ENCODE data around the gene USP40. TPM values are rescaled to one million over a fixed set of nuclear protein-coding genes. Genes with fewer than 3 reads are reported as not detected.

The USP40 gene
- total RNA-seq, 2 donors from 2014 or later = 11.6 to 12.5 TPM

- no peak for TF ChIP-seq CTCF (IDR thresholded peaks at IDR 0.05)
- no peaks in the 10 kb centered on the region for H3K27me3 ChIP-seq
- H3K36me3 ChIP-seq = peaks cover 30% of the 10 kb centered on the region
- H3K9me3 ChIP-seq = no peaks in the 10 kb centered on the region
- H3K4me3 ChIP-seq = no peak overlapping the region
- H3K27ac ChIP-seq = peak overlapping the region; percentile 7 to 35
- H3K4me1 ChIP-seq = peaks cover 0 to 12% of the 10 kb centered on the region in 2 donors
- DNase-seq (ENCODE audit: low spot score) = peak; percentile 53
Observed at GRCh38 chr2:233474308-233475160, 92.0 kb downstream of the USP40 start.

- H3K27me3 ChIP-seq = no peaks in the 10 kb centered on the region
- TF ChIP-seq CTCF (IDR thresholded peaks at IDR 0.05) = no peak
- no peaks in the 10 kb centered on the region for H3K9me3 ChIP-seq
- peaks cover 36% of the 10 kb centered on the region for H3K36me3 ChIP-seq
- DNase-seq (ENCODE audit: low spot score) = peak; percentile 40
- H3K27ac ChIP-seq = peak overlapping the region in 1 of 2 donors; percentile 7
- H3K4me1 ChIP-seq = peaks cover 0 to 17% of the 10 kb centered on the region in 2 donors
- no peak overlapping the region for H3K4me3 ChIP-seq
Observed at GRCh38 chr2:233473878-233474277, 92.7 kb downstream of the USP40 start.

- Histone ChIP-seq H3K4me3 (no peak overlapping the region), H3K27ac (no peak overlapping the region), H3K36me3 (peaks cover 41% of the 10 kb centered on the region), H3K4me1 (peaks cover 0 to 17% of the 10 kb centered on the region in 2 donors), H3K9me3 (no peaks in the 10 kb centered on the region), H3K27me3 (no peaks in the 10 kb centered on the region)
- peak; percentile 43 for DNase-seq (ENCODE audit: low spot score)
- no peak for TF ChIP-seq CTCF (IDR thresholded peaks at IDR 0.05)
Observed at GRCh38 chr2:233473386-233473791, 93.2 kb downstream of the USP40 start.

GRCh38 chr2:233471291-233472035 lies 95.1 kb downstream of the USP40 start:
- H3K27me3 ChIP-seq = no peaks in the 10 kb centered on the region
- no peak for DNase-seq (ENCODE audit: low spot score)
- H3K4me1 ChIP-seq = peaks cover 0 to 17% of the 10 kb centered on the region in 2 donors
- no peak for TF ChIP-seq CTCF (IDR thresholded peaks at IDR 0.05)
- H3K4me3 ChIP-seq = no peak overlapping the region
- H3K9me3 ChIP-seq = no peaks in the 10 kb centered on the region
- H3K27ac ChIP-seq = peak overlapping the region in 1 of 2 donors; percentile 71
- H3K36me3 ChIP-seq = peaks cover 54% of the 10 kb centered on the region

- DNase-seq (ENCODE audit: low spot score) = no peak
- peaks cover 53% of the 10 kb centered on the region for H3K36me3 ChIP-seq
- H3K27me3 ChIP-seq = no peaks in the 10 kb centered on the region
- peaks cover 0 to 17% of the 10 kb centered on the region in 2 donors for H3K4me1 ChIP-seq
- H3K4me3 ChIP-seq = no peak overlapping the region
- no peak for TF ChIP-seq CTCF (IDR thresholded peaks at IDR 0.05)
- H3K9me3 ChIP-seq = no peaks in the 10 kb centered on the region
- peak overlapping the region in 1 of 2 donors; percentile 71 for H3K27ac ChIP-seq
Observed at GRCh38 chr2:233470839-233471238, 95.7 kb downstream of the USP40 start.

All from right atrium auricular region (tissue), 2 donors.